ENCODE data around the gene EGFLAM.
"Not testable (repeated sequence)": the region's sequence is repeated elsewhere in the genome, so short reads cannot be mapped to it uniquely, and the experiment has no call there.

Gene EGFLAM

DNA sequence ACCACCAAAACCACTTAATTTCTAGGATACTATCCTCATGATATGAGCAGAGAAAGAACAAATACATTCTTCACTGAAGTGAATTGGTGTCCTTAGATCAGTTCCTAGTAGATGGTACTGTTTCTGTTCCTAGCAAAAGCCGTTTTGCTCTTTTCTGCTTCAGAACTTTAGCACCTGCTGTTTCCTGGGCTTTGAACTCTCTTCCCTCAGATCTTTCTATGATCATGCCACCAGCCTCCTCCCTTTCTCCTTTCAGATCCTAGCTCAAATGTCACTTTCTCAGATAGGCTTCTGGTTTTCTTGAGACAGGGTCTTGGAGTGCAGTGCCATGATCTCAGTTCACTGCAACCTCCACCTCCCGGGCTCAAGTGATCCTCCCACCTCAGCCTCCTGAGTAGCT lies 118.0 kb downstream of the EGFLAM start:
- no peak for DNase-seq (ENCODE audit: low spot score)

DNA sequence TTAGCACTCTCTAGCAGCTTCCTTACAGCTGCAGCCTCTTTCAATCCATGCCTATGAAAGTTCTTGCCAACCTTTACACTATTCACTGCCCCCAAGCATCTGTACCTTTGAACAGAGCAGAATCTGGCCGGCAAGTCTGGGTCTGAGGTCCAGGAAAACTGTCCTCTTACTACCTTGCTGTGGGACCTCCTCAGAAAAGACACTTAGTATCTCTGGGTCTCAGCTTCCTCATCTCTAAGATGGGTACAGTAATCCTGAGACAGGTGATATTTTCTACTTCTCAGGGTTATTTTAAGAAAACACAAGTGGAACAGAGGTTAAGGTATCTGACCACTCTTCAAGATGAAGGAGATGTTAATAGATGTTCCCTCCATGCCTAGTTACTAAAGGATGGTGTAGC lies 120.2 kb downstream of the EGFLAM start:
- no peak for DNase-seq (ENCODE audit: low spot score)

DNA sequence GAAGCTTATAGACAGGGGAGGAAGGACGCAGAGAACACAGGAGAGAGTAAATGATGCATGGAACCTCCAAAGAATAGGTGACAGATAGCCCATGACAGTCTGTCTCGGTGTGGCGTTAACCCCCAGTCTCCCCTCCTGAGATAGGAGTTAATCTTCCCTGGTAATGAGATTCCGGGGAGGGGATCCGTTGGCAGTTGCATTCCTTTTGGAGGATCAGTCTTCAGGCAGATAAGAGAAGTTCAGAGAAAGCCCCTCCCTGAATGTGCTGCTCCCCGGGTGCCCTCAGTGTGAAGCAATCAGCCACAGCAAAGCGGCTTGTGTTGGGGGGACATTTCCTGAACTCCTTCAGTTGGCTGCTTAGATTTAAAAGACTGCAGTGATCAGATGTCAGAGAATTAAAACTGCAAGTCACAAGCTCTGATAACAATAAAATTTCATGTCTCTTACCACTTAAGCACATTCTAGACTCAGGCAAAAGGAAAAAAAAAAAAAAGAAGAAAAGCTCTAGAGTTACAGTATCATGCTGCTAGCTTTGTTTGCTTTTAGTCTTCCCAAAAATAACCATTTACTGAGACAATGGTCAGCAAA lies 121.1 kb downstream of the EGFLAM start:
- DNase-seq (ENCODE audit: low spot score): no peak

DNA sequence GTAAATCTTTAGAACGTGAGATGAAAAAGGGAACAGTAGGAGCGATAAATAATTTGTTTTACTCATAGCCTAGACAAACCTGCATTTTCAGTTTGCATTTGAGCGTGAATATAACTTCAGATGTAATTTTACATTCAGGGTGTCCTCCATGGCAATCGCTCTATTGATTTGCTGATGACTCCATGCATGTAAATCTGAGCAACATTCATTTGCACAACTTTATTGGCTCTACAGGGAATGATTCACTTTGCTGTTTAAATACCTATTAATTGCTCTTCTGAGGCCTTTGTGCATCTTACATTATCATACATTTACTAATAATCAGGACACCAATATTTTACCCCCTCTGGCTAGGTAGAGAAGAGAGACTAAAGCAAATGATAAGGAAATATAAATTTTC lies 122.2 kb downstream of the EGFLAM start:
- no peak for DNase-seq (ENCODE audit: low spot score)

DNA sequence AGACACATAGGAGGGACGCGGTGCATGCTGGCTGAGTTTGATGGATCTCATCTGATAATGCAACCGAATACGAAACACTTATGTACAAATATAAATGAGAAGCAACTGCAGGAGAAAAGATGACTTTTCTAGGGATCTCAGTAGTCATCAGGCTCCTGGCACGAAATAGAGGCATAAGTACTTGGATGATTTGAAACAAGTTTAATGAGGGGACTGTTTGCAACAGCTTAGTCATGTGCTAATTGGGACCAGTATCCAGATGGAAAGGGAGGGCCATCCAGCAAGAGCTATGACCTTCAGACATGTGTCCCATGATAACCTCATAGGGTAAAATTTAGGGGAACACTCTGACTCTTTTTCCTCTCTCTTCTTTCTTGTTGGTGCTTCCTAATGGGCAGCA lies 123.0 kb downstream of the EGFLAM start:
- no peak for DNase-seq (ENCODE audit: low spot score)

DNA sequence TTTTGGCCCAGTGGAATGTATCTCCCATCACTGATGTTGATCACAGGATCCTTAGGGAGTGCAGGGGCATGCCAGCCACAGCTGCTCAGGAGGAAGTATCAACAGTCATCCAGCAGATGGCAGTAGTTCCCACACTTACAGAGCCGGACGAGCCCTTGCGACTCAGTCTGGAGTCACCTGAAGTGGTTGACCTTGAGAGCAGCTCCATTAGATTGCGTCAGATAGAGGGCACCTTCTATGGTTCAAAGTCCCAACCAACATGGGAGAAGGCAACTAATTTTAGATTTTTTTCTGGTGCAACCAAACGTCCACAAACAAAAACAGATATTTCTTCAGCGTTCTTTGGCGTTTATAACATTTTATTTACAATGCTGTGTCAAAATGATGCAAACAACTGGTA lies 124.5 kb downstream of the EGFLAM start:
- peak; percentile 72 for DNase-seq (ENCODE audit: low spot score)

DNA sequence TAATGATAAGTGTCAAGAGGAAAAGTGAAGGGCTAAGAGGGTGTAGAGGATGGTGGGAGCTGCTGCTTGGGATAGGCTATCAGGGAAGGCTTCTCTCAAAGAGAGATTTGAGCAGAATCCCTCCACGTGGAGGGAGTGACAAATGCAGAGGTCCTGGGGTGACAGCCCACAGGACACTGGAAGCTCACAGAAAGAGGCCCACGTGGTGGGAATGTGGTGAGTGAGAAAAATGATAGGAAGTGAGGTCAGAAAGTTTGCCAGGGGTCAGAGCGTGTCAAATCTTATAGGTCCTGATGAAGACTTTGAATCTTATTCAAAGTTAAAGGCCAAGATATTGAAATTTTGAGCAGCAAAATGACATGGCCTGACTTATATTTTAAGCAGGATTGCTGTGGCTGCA lies 125.3 kb downstream of the EGFLAM start:
- no peak for DNase-seq (ENCODE audit: low spot score)

DNA sequence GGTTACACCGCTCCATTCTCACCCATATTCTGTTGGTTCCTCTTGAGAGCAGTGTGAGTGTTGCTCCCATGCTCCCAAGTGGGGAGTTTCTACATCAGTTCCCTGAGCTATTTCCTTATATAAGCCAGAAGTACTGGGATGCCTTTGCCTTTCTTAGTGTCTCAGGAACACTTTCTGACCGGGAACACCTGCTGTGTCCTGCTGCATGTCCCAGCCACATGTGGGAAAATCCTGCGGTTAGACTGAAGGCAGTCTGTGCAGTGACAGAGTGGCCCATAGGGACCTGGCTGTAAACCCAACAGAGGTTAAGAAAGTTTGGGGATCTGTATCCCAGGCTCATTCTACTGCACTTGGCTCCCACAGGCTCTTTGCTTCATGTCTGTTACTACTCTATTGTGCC lies 126.0 kb downstream of the EGFLAM start:
- no peak for DNase-seq (ENCODE audit: low spot score)

DNA sequence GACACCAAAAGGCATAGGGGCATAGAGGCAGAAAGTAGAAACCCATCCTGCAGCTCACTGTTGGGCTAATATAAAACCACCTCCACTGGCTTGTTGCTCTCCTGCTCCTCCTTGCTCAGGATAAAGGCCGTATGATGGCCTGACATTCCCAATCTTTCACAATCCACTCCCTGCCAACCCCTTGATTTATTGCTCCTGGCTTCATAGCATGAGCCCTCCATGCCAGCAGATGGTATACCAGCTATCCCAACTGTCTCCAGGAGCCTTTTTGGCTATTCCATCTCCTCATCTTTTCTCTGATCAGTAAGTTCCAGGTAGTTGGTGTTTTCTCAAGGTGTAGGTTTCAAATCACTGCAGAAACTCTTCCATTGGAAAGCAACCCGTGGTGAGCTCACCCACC lies 128.8 kb downstream of the EGFLAM start:
- DNase-seq (ENCODE audit: low spot score): no peak

DNA sequence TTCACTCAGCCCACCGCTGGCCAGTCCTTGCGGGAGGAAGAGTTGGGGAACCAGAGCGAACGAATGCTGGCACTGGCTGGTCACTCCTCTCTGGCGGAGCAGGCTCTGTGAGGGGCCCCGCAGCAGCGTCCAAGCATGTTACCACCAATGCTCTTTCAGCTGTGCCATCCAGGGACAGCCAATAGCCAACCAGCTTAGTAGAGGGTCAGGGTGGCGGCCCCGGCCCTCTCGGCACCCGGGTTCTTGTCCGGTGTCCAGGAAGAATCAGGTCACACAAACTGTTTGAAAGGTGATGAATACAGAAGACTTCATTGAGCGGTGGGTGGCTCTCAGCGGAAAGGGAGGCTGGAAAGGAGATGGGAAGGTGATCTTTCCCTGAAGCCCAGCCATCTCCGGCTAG lies 135.3 kb downstream of the EGFLAM start:
- DNase-seq (ENCODE audit: low spot score): no peak

DNA sequence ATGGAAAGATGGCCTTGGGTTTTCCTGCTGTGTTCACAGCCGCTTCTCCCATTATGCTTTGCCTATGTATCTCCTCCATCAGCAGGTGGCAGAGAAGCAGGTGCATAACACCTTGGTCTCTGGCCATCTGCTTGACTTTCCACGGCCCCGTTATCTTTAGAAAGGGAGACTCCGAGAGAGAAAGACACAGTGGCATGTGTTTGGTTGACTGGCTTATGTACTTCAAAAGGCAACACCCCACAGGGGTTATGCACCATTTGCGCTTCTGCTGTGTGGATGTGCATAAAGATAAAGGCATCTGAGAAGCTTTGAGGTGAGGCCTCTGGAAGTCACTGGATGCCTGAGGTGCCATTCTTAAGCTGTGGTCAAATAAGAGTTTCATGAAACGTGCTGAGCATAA lies 138.4 kb downstream of the EGFLAM start:
- no peak for DNase-seq (ENCODE audit: low spot score)

DNA sequence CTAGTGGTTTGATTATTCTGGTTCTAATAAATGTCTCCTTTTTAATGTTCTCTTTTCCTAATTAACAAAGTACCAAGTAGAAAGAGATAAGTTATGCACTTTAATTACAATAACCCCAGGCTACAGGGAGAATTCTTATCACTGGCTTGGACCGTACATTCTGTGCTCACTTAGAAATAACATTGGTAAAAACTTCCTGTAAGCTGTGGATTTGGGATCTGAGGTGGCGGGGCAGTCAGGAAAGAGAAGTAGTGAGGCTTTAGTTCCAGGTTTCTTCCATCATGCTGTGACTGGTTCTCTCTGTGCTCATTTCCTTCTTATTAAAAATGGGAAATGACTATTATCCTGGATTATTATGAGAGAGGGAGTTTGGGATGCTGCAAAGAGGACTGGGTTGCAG lies 142.0 kb downstream of the EGFLAM start:
- DNase-seq (ENCODE audit: low spot score): no peak

DNA sequence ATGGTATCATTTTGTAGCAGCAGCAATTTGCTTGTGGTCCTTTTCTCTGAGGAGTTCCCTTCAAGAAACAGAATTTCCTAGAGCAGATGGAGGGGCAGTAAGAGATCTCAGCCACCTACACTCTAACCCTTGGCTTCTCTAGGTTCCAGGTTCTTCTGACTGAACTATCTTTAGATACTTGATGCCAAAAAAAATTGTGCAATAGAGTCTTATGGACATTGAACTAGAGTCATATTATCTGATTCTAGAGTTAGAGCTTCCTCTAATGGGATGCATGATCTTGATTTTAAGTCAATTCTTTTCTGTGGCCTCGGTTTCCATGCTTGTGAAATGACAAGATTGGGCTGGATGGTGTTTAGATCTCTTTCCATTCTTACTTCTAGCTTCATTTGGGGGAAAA lies 142.8 kb downstream of the EGFLAM start:
- no peak for DNase-seq (ENCODE audit: low spot score)

DNA sequence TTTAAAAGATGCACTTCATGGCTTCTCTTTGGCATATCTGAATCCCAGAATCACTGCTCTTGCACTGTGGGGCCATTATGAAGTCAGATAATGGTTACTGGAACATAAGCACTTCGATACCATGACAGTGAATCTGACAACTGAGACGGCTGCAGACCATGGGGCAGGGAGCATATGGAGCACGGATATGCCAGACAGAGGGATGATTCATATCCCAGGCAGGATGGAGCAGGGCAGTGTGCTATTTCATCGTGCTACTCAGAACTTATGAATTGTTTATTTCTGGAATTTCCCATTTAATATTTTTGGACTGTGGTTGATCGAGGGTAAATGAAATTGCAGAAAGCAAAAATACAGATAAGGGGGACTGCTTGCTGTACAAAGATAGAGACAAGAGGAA lies 145.0 kb downstream of the EGFLAM start:
- no peak for DNase-seq (ENCODE audit: low spot score)

DNA sequence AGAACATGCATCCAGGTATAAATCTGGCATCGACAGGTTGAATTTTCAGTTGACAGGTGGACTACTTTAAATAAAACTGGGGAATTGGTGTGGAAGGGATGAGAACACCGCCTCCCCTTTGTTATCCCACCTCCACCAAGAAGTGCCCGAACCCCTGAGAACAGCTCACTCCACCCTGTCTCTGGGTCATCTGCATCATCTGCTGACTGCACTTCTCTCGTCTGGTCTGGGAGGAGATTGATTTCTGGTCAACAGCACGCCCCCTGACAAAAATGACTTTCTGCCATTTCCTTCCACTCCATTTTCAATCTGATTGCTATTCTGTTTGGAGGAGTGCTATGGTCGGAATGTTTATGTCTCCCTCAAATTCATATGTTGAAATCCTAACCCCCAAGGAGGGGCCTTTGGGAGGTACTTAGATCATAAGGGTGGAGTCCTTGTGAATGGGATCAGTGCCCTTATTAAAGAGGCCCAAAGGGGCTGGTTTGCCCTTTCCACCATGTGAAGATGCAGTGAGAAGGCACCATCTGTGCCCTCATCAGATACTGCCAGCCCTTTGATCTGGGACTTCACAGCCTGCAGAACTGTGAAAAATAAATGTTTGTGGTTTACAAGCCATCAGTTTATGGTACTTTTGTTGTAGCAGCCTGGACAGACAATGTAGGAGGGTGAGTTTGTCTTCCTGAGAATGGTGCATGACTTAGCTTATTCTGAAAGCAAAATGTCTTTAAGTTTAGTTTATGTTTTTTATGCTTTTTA lies 145.7 kb downstream of the EGFLAM start:
- DNase-seq (ENCODE audit: low spot score): no peak

DNA sequence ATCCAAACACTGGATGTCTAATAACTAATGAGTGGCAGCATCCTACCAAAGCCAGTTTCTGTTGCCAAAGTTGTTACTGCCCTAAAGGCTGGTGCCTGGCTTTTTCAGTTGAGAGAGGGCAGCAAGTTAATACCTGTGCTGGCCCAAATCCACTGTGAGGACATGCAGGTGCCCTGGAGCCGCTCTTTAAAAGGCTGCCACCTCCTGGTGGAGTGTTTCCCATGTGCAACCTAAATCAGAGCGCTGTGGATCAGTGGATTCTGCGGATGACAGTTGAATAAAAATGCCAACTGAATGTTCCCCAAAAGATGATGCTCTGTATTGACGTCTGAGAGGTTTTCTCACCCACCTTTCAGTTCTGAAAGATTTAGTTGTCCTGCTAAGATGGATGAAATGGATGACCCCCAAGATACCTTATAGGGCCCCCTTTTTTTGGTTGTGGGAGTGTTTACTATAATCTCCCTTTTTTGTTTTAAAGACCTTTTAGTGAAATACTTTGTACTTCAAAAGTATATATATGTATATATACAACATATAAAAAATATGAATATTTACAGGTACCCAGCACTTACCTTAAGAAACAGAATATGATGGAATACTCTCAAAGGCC lies 146.4 kb downstream of the EGFLAM start:
- no peak for DNase-seq (ENCODE audit: low spot score)

DNA sequence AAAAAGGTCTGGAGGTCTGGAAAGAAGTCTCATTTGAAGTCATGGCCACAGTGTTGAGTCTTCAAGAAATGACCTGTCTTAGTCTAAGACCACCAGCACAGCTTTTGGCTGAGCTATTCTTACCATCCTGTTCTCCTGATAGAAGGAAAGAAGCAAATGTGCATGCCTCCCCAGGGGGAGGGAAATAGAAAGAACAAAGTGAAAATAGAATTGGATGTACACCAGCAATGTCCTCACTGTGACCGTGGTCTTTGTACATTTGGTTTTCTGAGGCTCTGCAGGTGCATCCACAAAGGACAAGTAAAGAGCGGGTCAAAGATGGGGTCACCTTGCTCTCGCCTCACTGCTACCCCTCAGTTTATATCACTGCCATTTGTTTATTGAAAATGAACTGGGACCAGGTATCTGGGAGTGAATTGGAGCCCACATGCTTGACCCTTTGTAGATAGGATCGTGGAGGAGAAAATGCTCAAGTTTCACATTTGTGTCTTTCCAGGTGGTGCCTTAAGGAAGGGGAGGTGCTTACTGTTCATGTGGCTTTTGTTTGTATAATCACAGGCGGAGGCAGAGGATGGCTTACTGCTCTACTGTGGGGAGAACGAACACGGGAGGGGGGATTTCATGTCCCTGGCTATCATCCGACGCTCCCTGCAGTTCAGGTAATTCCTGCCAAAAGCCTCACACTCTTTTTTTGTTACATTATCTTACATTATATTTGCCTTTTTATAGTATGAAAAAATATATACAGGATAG lies 150.3 kb downstream of the EGFLAM start:
- no peak for DNase-seq (ENCODE audit: low spot score)

DNA sequence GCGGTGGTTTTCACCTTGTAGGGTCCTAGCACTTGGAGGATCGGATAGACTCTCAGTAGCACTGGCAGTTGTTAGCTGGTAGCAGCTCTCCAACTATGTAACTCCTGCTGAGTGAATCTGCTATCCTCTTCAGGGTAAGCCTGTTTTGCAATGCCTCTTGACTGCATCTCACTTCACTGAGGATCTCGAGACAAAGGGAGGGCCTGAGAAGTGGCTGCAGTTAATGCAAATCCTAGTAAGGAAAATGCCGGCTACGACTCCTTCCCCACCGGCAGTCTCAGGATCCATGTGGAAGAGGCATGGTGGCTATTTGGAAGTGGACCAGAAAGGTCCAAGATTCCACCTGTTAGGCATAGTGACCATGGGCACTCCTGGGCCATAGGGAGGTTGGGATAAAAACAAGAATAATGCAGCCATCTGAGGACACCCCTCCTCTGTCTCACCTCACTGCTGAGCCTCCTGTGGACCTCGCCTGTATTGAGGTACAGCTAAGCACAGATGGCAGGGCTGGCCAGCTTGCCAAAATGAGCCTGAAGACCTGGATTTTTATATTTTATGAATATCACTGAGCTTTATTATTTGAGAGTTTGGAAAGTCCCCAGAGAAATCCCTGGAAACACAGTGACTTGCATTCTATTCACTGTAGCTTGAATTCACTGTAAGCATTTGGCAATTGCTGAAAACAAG lies 152.1 kb downstream of the EGFLAM start:
- DNase-seq (ENCODE audit: low spot score): no peak

DNA sequence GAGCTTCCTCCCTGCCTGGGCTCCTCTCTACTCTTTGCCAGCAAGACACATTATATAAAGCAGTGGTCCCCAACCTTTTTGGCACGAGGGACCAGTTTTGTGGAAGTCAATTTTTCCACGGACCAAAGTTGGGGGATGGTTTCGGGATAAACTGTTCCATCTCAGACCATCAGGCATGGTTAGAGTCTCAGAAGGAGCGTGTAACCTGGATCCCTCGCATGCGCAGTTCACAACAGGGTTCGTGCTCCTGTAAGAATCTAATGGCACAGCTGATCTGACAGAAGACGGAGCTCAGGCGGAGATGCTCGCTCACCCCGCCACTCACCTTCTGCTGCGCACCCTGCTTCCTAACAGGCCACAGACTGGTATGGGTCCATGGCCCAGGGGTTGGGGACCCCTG lies 155.3 kb downstream of the EGFLAM start:
- no peak for DNase-seq (ENCODE audit: low spot score)

DNA sequence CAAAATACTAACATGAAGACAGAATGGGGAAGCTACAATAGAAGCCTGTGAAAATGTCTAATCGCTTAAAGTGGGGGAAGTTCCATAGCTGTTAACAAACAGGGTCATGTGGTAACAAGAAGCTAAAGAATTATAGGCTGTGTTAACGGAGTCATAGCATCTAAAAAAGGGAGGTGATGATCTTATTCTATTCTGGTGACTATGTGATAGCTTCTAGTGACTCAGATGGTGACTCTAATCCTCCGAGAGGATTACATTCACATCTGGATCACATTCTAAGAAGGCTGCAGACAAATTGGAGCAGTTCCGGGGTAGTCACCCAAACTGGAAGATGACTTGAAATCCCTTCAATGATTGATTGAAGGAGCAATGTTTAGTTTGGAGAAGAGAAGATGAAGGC lies 156.0 kb downstream of the EGFLAM start:
- DNase-seq (ENCODE audit: low spot score): no peak

DNA sequence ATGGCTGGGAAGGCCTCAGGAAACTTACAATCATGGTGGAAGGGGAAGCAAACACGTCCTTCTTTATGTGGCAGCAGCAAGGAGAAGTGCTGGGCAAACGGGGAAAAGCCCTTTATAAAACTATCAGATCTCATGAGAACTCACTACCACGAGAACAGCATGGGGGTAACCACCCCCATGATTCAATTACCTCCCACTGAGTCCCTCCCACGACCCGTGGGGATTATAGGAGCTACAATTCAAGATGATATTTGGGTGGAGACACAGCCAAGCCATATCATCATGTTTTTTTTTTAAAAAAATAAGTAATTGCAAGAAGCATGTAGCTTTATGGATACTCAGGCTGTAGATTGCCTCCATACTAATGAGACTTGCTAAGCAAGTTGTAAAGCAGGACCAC lies 157.4 kb downstream of the EGFLAM start:
- not testable (repeated sequence) for DNase-seq (ENCODE audit: low spot score)

DNA sequence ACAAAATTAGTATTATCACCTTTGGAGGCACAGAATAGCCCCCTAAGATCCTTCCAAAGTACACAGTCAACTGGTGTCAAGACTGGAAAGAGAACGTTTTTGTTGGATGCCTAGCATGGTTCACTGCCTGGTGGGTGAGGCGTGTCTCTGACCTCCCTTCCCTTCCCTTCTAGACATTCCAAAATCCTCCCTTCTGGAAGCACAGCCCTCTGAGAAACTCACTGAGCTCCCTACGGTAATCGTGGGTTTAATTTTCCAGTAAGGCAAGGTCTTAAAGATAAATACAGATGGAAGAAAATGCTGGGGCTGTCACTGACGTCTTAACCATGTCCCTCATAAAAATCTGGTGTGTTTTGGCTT lies 159.3 kb downstream of the EGFLAM start:
- DNase-seq (ENCODE audit: low spot score): no peak

DNA sequence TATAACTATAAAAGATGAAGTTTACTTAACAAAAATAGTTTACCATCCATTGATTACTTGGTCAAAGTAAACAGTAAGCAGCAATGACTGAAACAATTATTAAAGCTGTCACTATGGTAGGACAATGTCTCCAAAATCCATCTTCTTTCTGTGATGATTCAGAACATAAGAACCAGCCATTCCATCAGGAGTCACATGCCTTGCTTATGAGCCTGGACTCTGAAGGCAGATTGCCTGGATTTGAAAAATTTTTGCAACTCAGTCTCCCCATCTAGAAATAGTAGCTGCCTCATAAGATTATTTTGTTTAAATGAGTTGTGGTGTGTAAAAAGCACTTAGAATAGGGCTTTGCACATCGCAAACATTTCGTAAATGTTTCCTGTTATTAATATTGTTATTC lies 161.9 kb downstream of the EGFLAM start:
- DNase-seq (ENCODE audit: low spot score): no peak

All from HuH-7.5 (cell line).